Astrocyte (in vitro differentiated cells and primary cell): ENCODE measurements around the gene TMEM234.

Experiments
- CTCF ChIP-seq: IDR thresholded peaks from 2 replicates; pipeline ENCODE4 v1.5.1; 2011; ENCODE audit warnings: low read depth, mild to moderate bottlenecking, inconsistent platforms, low read length, moderate library complexity; ENCODE audit not compliant: insufficient read depth
- EZH2 ChIP-seq: IDR thresholded peaks from 2 replicates; pipeline ENCODE4 v1.6.1; 2012; ENCODE audit warnings: mild to moderate bottlenecking, low read length, inconsistent platforms; ENCODE audit not compliant: insufficient read depth

- TF ChIP-seq CTCF (no peak), EZH2 (no peak)
These were observed 43.0 kb downstream of the TMEM234 start for GRCh38 chr1:32179193-32179442.
